GM04503 (cell line): ENCODE results near the gene TGFA.
"Not testable (repeated sequence)": the region's sequence is repeated elsewhere in the genome, so short reads cannot be mapped to it uniquely, and the experiment has no call there.

Experiments
- DNase-seq: peaks from one replicate; pipeline ENCODE4 v3.0.0-alpha.2; 2012; ENCODE audit warnings: low read depth

Gene TGFA

GRCh38 chr2:70498054-70498453, 55.6 kb downstream of the TGFA start:
- no peak for DNase-seq

GRCh38 chr2:70496819-70497218, 56.8 kb downstream of the TGFA start:
- no peak for DNase-seq

- DNase-seq = no peak
Measured at GRCh38 chr2:70494293-70494886, 59.2 kb downstream of the TGFA start.

GRCh38 chr2:70490381-70490780, 63.2 kb downstream of the TGFA start:
- DNase-seq = no peak

GRCh38 chr2:70489165-70489564, 64.5 kb downstream of the TGFA start:
- DNase-seq = no peak

- no peak for DNase-seq
Measured at GRCh38 chr2:70484086-70484485, 69.5 kb downstream of the TGFA start.

- DNase-seq = no peak
Measured at GRCh38 chr2:70482401-70482800, 71.2 kb downstream of the TGFA start.

GRCh38 chr2:70480468-70480867, 73.2 kb downstream of the TGFA start:
- DNase-seq = no peak

GRCh38 chr2:70479816-70480215, 73.8 kb downstream of the TGFA start:
- no peak for DNase-seq

- DNase-seq = no peak
Measured at GRCh38 chr2:70477441-70477844, 76.2 kb downstream of the TGFA start.

GRCh38 chr2:70475266-70475665, 78.4 kb downstream of the TGFA start:
- no peak for DNase-seq

GRCh38 chr2:70474256-70474848, 79.3 kb downstream of the TGFA start:
- DNase-seq = no peak

GRCh38 chr2:70473101-70473722, 80.4 kb downstream of the TGFA start:
- DNase-seq = no peak

- DNase-seq = no peak
Measured at GRCh38 chr2:70472221-70472890, 81.3 kb downstream of the TGFA start.

GRCh38 chr2:70471129-70471528, 82.5 kb downstream of the TGFA start:
- no peak for DNase-seq

- no peak for DNase-seq
Measured at GRCh38 chr2:70469961-70470360, 83.7 kb downstream of the TGFA start.

- no peak for DNase-seq
Measured at GRCh38 chr2:70469435-70469834, 84.2 kb downstream of the TGFA start.

GRCh38 chr2:70468878-70469277, 84.7 kb downstream of the TGFA start:
- no peak for DNase-seq

- DNase-seq = no peak
Measured at GRCh38 chr2:70467831-70468779, 85.5 kb downstream of the TGFA start.

- no peak for DNase-seq
Measured at GRCh38 chr2:70467237-70467636, 86.4 kb downstream of the TGFA start.

- DNase-seq = not testable (repeated sequence)
Measured at GRCh38 chr2:70466647-70467046, 87.0 kb downstream of the TGFA start.

- DNase-seq = no peak
Measured at GRCh38 chr2:70463997-70464396, 89.6 kb downstream of the TGFA start.
